K562 (cell line): Measurements from ENCODE around the gene FARSA.

Experiments used
- ATF3 ChIP-seq, 2 experiments: fragments of 450-650 bp in 1 of 2; sonication (generic) in 1 of 2; formaldehyde crosslinking in 1 of 2; IDR thresholded peaks in 1 of 2; conservative IDR thresholded peaks in 1 of 2; 2 replicates each; pipeline versions ENCODE4 v1.6.1 to v1.8.1; 2016 to 2023; ENCODE audit warnings: mild to moderate bottlenecking in 2 of 2, moderate library complexity in 2 of 2, inconsistent platforms in 1 of 2, missing genetic modification reagents in 1 of 2
- FOXM1 ChIP-seq, 2 experiments: fragments of 450-650 bp in 1 of 2; sonication (generic) in 1 of 2; formaldehyde crosslinking in 1 of 2; IDR thresholded peaks; 2 replicates each; pipeline versions ENCODE4 v1.6.1 to v1.9.0; 2017 to 2022; ENCODE audit warnings: low read depth in 2 of 2, mild to moderate bottlenecking in 2 of 2, missing genetic modification reagents in 1 of 2, moderate library complexity in 1 of 2
- NFRKB ChIP-seq: fragments of 450-650 bp; IDR thresholded peaks from 2 replicates; pipeline ENCODE4 v1.6.1; 2016; ENCODE audit warnings: low read depth
- POLR2A ChIP-seq: fragments of 450-650 bp; conservative IDR thresholded peaks from 2 replicates; pipeline ENCODE4 v1.6.1; 2016
- REST ChIP-seq, 2 experiments: fragments of 450-650 bp; formaldehyde crosslinking in 1 of 2; IDR thresholded peaks; 2 replicates each; pipeline versions ENCODE4 v1.4.0 to v1.6.1; 2014 to 2020; ENCODE audit warnings: mild to moderate bottlenecking in 2 of 2, borderline replicate concordance in 1 of 2, low read depth in 1 of 2
- ZNF445 ChIP-seq: fragments of 250-450 bp; sonication (Bioruptor Pico); IDR thresholded peaks from 2 replicates; pipeline ENCODE4 v1.4.0; 2020; ENCODE audit warnings: low read depth, mild to moderate bottlenecking, moderate library complexity
- TF ChIP-seq, protein P1 (sequence below): fragments of 450-650 bp; IDR thresholded peaks from 2 replicates; pipeline ENCODE4 v1.6.1; 2016; ENCODE audit warnings: borderline replicate concordance

GRCh38 chr19:12936582-12936981 lies 3.1 kb upstream of the FARSA start:
- TF ChIP-seq, protein P1, sequence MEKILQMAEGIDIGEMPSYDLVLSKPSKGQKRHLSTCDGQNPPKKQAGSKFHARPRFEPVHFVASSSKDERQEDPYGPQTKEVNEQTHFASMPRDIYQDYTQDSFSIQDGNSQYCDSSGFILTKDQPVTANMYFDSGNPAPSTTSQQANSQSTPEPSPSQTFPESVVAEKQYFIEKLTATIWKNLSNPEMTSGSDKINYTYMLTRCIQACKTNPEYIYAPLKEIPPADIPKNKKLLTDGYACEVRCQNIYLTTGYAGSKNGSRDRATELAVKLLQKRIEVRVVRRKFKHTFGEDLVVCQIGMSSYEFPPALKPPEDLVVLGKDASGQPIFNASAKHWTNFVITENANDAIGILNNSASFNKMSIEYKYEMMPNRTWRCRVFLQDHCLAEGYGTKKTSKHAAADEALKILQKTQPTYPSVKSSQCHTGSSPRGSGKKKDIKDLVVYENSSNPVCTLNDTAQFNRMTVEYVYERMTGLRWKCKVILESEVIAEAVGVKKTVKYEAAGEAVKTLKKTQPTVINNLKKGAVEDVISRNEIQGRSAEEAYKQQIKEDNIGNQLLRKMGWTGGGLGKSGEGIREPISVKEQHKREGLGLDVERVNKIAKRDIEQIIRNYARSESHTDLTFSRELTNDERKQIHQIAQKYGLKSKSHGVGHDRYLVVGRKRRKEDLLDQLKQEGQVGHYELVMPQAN: no peak
- TF ChIP-seq ZNF445 (CRISPR knock-in tag) (no peak), NFRKB (no peak), REST (IDR thresholded peaks at IDR 0.05; ENCODE audit: borderline replicate concordance) (no peak), REST (CRISPR knock-in tag; IDR thresholded peaks at IDR 0.05; ENCODE audit: low read depth) (no peak), POLR2A (no peak), ATF3 (IDR thresholded peaks at IDR 0.05) (no peak), ATF3 (CRISPR knock-in tag; conservative IDR thresholded peaks at IDR 0.05) (no peak), FOXM1 (IDR thresholded peaks at IDR 0.05; ENCODE audit: low read depth) (no peak), FOXM1 (CRISPR knock-in tag; IDR thresholded peaks at IDR 0.05; ENCODE audit: low read depth) (no peak)
